DMS79 (cell line): ENCODE measurements around the gene TCF12.

Source experiments
- DNase-seq: peaks from one replicate; lab custom pipeline; 2025; lab: John Stamatoyannopoulos, UW

Gene TCF12

DNA sequence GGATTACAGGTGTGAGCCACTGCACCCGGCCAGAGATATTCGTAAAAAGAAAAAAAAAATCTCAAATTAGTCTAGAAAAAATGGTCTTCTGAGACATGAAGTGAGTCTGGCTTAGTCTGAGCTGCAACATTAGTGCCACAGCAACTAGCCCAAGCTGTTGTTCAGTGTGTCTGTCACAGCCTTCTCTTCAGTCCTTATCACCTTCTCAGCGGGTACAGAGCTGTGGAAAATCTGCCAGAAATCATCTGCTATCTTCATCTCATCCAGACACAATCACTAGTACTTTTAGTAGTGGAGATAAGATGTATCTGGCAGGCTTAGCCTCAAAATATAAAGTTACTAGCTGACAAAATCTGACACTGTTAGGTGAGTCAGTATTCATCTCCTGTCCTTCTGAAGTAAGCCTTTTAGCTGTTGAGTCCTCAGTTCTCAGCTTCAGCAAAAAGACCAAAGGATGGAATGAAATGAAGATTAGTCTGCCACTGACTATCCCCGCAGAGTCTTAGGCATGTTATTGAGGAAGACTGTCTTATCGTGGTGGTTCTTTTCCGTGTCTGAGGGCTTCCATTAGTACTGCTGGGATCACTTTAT, 337.4 kb downstream of the TCF12 start:
- DNase-seq = no peak

DNA sequence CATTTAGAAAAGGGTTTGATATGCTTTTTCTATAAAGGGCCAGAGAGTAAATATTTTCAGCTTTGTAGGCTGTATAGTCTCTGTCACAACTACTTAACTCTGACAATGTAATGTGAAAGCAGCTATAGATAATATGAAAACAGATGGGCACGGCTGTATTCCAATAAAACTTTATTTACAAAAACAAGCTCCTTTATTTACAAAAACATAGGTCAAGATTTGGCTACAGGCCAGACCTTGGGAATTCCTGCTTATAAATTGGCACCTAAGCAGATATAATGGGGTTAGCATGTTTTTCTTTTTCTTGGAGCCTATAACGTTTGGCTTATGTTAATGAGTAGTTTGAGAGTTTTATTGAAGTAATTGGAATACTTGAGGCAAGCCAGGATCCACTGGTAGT, 338.5 kb downstream of the TCF12 start:
- DNase-seq = no peak

DNA sequence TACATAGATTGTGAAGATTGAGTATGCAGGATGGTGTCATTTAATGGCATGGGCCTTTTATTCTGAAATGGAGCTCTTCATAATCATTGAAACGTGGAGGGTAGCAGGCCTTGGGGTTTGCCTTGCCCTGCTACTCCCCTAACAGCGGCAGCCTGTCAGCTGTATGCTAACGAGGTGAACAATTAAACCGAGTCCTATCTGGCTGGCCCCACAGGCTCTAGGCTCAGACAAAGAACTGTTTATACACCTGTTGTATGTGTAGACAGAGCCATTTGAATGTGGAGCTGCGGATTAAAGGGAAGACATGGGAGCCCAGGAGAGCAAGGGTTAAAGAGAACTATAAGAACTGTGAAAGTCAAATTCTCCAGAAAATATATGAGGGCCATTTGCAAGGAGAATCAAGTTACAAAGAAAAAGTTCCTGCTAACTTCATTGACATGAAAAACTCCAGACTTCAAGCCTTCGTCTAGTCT, 341.2 kb downstream of the TCF12 start:
- peak; percentile 71 for DNase-seq

DNA sequence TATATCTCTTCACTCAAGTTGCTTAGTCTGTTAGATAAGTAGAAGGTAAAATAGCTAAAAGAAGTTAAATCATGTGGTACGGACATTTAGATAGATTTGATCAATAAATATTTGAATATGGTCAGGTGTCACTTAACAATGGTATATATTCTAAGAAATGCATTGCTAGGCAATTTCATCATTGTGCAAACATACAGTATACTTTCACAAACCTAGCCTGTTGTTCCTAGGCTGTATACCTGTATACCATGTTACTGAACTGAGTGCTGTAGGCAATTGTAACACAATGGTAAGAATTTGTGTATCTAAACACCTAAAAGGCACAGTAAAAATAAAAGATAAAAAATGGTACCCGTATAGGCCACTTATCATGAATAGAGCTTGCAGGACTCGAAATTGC, 345.1 kb downstream of the TCF12 start:
- no peak for DNase-seq

DNA sequence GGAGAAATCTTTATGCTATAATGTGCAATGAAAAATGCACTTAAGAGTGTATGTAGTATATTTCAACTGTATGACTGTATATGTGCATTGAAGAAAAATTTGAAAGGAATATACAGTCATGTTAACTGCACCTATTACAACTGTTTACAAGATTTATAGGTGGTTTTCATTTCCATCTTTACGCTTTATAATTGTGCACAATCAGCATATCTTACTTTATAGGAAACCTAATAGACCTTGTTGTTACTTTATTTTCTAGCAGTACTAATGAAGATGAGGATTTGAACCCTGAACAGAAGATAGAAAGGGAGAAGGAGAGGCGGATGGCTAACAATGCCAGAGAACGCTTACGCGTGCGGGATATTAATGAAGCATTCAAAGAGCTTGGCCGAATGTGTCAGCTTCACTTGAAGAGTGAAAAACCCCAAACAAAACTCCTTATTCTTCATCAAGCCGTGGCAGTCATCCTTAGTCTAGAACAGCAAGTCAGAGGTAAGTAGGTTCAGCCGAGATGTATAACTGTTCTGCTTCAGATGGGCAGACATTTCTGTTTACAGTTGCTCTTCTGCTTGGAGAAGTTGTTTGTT, 354.4 kb downstream of the TCF12 start:
- peak; percentile 30 for DNase-seq

DNA sequence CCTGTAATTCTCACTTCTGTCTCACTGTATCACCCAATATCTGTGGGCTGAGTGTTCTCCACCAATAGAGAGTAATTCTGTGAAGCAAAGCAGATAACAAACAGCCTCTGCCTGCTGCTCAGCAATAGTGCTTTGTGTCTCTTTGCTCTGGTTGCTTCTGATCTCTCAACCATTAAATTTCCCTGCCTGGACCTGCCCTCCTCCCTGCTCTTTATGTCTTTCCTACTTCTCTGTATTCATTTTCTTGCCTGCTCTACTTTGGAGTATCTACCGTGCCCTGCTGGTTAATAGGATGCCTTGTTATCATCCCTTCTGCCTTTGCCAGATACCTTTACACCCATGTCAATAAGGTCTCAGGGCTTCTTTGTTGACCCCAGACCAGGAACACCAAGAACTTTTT, 355.0 kb downstream of the TCF12 start:
- DNase-seq = peak; percentile 30

DNA sequence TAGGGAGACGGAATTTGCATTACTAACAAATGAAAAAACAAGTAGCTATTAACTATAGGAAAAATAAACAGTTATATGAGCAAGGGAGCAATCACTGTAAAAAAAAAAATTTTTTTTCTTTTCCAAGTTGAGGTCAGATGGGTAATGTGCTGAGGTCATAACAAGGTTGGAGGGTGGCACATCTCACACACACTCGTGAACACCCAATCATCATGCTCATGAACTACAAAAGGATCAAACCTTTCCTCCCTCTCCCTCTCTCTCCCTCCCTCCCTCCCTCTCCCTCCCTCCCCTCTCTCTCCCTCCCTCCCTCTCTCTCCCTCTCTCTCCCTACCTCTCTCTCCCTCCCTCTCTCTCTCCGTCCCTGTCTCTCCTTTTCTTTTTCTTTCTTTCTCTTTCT, 360.0 kb downstream of the TCF12 start:
- no peak for DNase-seq

DNA sequence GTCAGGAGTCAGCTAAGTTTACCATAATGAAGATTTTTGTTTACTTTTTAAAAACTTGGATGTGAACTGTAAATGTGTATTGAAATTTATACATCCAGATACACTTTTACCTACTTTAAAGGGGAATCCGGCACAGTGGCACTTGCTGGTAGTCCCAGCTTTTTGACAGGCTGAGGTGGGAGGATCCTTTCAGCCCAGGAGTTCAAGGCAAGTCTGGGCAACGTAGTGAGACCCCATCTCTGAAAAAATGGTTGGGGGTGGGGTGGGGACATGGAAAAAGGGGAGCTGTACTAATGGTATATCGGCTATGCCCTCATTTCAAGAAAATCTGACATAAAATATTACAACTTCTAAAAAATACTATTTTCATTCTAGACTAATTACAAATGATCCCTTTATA, 362.0 kb downstream of the TCF12 start:
- DNase-seq = no peak

DNA sequence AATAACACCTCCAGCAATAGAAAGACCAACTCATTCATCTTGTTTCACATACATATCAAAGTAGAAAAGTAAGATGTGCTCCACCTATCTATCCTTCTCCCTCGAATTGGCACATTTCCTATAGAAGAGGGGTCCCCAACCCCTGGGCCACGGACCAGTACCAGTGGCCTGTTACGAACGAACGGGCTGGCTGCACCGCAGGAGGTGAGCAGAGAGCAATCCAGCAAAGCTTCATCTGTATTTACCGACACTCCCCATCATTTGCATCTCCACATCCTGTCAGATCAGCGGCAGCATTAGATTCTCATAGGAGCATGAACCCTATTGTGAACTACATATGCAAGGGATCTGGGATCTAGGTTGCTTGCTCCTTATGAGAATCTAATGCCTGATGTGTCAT, 362.9 kb downstream of the TCF12 start:
- DNase-seq = no peak

DNA sequence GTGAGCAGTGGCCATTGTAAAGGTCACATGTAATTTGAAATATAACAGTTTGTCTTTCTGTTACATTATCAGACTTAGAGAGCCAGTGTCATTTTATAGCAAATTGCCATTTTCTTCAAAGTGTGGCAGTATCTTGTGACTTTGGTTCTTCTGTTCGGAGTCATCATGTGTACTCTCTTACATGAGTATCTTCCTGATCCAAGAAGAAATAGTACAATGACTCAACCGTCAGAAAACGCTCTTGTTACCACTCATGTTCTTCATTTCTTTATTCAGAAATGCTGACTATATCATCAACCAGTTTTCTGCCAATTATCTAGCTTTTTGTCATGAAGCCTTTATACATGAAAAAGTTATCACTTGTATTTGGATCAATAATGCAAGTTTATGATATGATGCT, 364.2 kb downstream of the TCF12 start:
- DNase-seq = no peak

DNA sequence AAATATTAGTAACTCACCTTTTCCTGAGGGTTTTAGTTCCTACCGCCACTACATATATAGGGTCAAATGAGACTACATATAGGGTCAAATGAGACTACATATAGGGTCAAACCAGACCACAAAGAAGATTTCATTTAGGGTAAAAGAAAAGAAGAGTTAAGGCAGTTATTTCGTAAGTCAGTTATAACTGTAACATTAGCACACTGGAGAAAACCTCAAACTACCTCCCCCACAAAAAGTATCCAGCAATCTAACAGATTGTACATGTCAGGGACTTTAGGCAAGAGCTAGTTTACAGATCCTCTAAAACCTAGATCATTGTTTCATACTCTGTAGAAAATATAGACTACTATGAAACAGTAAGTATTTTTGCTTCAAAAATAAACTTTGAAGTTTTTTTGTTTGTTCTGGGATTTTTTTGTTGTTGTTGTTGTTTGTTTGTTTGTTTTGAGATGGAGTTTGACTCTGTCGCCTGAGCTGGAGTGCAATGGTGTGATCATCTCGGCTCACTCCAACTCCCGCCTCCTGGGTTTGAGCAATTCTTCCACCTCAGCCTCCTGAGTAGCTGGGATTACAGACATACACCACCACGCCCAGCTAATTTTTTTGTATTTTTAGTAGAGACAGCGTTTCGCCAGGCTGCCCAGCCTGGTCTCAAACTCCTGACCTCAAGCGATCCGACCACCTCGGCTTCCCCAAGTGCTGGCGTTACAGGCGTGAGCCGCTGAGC, 365.5 kb downstream of the TCF12 start:
- no peak for DNase-seq

DNA sequence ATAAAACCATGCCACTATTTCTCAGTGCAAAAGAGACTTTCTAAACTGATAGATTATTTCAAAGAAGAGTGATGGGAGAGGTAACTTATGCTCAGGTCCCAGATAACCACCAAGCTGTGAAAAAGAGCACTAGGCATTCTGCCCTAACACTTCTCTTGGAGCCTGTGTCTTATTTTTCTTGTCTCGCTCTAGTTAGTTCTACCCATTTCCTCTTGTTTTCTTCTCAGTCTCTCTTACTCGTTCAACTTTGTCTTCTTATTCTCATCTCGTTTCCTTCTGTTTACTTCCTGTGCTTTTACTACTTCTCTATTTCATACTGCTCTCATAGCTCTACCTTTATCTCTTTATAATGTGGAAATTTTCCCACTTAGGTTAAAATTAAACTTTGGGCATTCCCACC, 366.1 kb downstream of the TCF12 start:
- DNase-seq = no peak

DNA sequence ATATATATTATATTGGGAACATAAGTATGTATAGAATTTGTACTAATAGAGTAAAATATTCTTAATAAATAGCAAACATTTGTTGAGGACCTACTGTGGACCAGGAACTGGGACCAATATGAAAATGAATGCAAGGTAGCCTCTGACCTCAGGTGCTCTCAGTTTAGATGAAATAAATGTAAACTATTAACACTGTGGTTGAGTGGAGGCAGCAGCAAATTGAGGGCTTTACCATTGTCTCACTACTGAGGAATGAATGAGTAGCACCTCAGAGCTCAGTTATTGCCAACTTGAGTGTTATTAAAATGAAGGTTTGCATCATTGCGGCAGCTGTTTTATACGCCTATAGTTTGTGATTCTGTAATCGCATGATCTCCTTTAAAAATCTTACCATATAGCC, 366.9 kb downstream of the TCF12 start:
- no peak for DNase-seq

DNA sequence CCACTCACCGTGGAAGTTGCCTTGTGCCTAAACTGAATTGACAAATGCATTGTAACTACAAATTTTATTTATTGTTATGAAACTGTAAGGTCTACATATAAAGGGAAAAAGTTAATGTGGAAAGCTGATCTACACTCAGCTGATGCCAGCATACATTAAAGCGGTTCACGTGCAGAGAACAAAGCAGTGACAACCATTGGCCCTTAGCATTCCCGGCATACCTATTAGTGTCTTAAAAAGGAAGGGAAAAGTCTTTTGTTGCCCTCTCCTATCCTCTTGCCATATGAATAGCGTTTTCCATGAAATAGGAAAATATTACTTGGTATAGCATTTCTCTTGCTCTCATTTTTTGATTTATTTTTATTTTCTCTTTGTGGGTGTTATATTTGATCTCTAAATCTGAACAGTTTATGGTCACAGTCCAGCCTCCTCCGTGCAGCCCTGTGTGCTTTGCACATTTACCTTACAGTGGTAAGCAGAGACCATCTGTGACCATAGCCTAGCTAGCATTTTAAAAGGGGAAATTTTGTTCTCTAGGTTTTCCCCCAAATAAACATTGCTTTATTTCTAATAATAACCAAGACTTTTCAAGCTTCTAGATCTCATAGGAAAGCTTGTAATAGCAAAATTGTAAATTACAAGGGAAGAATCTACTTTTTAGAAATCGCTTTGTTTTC, 368.1 kb downstream of the TCF12 start:
- no peak for DNase-seq

DNA sequence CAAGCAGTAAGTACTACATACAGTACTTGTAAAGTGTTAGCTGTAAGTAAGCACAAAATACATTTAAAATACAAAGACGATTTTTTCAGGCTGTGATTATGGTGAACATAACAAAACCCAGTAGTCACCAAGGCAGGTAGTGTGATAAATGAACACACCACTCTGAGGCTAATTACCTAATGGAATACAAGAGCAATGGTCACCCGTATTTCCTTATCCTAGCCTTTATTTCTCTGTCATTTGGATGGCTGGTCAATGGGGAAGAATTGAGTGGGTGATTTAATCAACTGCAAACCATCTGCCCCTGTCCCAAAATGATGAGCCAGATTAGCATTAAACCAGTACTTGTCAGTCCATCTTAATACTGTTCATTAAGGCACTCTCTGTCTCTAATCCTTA, 368.7 kb downstream of the TCF12 start:
- no peak for DNase-seq

DNA sequence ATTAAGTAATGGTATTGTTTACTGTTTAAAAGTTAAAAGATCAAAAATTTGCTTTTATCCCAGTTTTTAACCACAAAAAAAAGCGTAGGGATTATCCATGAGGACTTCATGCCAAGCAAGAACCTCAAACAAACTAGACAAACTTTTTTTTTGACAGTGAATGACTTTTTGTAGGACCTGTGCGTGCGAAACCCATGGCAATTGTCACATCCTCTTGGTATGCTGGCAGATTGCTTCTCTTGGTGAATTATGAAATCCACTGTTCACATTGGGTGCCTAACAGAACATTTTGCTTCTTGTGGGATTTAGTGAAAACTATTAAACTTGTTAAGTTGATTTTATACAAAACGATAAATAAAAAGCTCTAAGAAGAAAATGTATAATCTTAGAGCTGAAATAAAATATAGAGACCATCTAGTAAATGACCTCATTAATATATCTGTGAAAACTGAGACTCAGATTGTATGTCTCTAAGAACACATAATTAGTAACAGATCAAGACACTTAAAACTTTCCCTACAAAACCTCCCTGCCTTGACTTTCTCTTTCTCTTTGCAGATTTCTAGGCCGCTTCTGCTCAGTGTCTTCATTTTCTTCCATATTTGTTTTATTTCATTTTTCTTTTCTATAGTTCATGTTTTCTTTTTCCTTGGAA, 370.6 kb downstream of the TCF12 start:
- DNase-seq = no peak

DNA sequence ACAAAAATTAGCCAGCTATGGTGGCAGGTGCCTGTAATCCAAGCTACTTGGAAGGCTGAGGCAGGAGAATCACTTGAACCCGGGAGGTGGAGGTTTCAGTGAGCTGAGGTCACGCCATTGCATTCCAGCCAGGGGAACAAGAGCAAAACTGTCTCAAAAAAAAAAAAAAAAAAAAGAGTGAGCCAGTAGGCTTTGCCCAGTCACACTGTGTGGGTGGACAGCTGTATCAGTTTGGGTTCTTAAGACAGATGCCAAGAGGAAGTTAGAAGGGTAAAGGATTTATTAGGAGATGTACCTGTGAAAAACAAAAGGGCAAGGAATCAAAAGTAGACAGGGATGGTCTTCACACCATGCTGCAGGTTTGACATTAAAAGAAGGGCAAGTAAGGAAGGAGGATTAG, 371.7 kb downstream of the TCF12 start:
- DNase-seq = no peak

DNA sequence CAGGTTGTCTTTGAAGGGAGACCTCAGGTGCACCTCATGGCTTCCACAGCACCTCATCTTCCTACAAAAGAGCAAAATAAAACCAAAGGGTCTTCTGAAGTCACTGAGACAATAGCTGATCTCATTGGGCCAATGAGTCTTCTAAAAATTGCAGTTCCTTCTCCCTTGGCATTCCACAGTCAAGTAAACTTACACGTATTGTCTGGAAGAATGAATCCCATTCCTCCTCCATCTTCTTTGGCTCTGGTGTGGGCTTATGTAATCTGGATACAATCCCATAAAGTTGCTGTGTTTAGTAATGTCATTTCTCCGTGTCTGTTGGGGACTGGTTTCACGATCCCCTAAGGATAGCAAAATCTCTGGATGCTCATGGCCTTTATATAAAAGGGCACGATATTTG, 372.4 kb downstream of the TCF12 start:
- no peak for DNase-seq

DNA sequence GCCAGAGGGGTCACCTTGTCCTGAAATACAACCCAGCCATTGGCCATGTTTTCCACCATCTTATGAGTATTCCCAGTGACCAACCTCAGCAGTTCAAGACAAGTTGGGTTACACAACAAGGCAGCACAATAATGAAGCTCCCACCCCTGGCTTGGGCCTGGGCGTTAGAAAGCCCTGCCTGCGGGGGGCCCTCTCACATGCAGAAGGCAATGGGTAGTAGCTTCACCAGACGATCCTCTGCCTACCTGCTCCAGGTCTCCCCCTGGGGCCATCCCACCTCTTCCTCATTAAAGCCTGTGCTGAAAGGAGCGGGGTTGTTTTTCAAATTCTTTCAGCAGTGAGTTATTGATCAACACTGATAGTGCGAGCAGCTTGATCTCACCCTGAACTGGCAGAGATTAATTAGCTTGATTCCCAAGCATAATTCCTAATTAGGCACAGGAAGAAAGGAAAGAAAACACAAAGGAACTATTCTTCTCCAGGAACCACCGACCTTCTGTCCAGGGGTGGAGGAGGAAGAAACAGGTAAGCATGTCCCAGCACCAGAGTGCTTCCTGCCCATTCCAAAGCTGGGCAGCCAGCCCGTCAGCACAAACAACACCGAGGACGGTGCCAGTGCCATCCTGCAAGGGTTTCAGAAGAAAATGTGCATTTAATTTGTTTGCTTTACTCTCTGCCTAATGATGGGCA, 378.2 kb downstream of the TCF12 start:
- DNase-seq = no peak

DNA sequence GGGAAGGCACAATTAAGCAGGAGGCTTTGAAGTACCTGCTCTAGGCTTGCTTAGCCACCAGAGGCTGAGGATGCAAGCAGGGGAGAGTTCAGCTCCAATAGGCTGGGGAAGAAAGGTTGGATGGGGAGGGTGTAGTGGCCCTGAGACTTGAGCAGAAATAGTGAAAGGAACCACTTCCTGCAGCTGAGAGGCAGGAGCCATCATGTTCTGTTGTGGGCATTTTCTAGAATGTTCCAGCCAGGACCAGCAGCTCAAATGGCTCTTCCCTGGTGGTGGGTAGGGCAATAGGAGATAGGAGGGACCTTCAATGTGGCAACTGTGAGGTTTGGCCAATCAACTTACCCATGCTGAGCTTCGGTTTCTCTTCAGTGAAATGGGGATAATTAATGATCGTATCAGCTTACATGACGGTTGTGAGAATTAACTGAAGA, 378.7 kb downstream of the TCF12 start:
- peak; percentile 82 for DNase-seq

DNA sequence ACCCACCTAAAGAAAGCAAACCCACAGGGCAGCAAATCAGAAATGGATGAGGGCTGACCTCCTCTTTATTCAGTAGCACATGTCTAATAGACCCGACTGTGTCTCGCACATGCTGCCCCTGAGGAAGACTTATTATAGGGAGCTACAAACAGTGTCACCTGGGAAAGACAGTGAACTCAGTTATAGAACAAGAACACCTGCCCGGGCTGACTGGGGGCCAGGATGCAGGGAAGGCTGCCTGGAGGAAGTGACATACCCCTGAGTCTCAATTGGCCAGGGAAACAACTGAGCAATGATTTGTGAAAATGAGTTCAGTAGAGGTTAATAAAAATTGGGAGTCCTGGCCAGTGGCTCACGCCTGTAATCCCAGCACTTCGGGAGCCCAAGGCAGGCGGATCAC, 379.2 kb downstream of the TCF12 start:
- no peak for DNase-seq

DNA sequence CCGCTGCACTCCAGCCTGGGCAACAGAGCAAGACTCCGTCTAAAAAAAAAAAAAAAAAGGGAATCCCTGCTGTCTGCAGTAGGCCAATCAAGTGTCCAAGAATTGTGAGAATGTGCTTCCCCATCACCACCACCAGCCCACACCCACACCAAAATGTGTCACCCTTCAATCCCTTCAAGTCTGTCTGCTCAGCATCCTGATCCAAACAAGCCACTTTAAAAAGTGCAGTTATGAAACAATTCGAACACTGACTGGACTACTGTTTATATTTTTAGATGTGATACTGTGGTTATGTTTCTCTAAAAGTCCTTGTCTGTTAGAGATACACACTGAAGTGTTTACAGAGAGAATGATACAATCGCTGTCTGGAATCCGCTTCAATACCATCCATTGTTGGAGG, 379.8 kb downstream of the TCF12 start:
- DNase-seq = no peak
